ENCODE measurements around the gene CAMTA1.

Gene CAMTA1

GRCh38 chr1:6976044-6976375, 190.8 kb downstream of the CAMTA1 start (continued):
- TF ChIP-seq ZNF513 (tag by site-specific recombination; IDR thresholded peaks at IDR 0.05), result no peak
- TF ChIP-seq ZNF580 (tag by site-specific recombination; IDR thresholded peaks at IDR 0.05), result no peak
- TF ChIP-seq ZNF510 (tag by site-specific recombination; IDR thresholded peaks at IDR 0.05; ENCODE audit: insufficient replicate concordance), result no peak
- no peak for TF ChIP-seq ZNF37A (tag by site-specific recombination; IDR thresholded peaks at IDR 0.05)
- TF ChIP-seq ELK4 (IDR thresholded peaks at IDR 0.05; ENCODE audit: borderline replicate concordance, low read depth, low read length), result no peak
- no peak for TF ChIP-seq ZNF707 (tag by site-specific recombination; IDR thresholded peaks at IDR 0.05)
- no peak for TF ChIP-seq ZBTB7A (tag by site-specific recombination; IDR thresholded peaks at IDR 0.05; ENCODE audit: low read depth)
- no peak for TF ChIP-seq ZNF133 (tag by site-specific recombination; IDR thresholded peaks at IDR 0.05)
- no peak for TF ChIP-seq ZNF529 (tag by site-specific recombination; IDR thresholded peaks at IDR 0.05; ENCODE audit: insufficient replicate concordance)

- ChIA-PET POLR2A (interaction anchor here (1.1 kb wide), 1 partner anchor 10 kb away, joined by 4 read pairs; no protein-coding TSS in a partner anchor), CTCF (interaction anchor here (0.6 kb wide), 1 partner anchor 226 kb away, joined by 3 read pairs; no protein-coding TSS in a partner anchor)
- no peak for TF ChIP-seq ZNF645 (tag by site-specific recombination; IDR thresholded peaks at IDR 0.05)
- no peak for TF ChIP-seq REPIN1 (tag by site-specific recombination; IDR thresholded peaks at IDR 0.05; ENCODE audit: low read depth)
- TF ChIP-seq ZNF830 (tag by site-specific recombination; IDR thresholded peaks at IDR 0.05; ENCODE audit: low read depth), result no peak
- TF ChIP-seq ZNF555 (tag by site-specific recombination; conservative IDR thresholded peaks at IDR 0.05), result no peak
- no peak for TF ChIP-seq ZXDB (tag by site-specific recombination; IDR thresholded peaks at IDR 0.05)
- no peak for TF ChIP-seq ZNF548 (tag by site-specific recombination; IDR thresholded peaks at IDR 0.05)
- TF ChIP-seq KLF1 (tag by site-specific recombination; IDR thresholded peaks at IDR 0.05), result no peak
- TF ChIP-seq HIC1 (tag by site-specific recombination; IDR thresholded peaks at IDR 0.05), result no peak
- TF ChIP-seq ZNF23 (tag by site-specific recombination; IDR thresholded peaks at IDR 0.05; ENCODE audit: borderline replicate concordance), result no peak
- TF ChIP-seq OVOL3 (tag by site-specific recombination; IDR thresholded peaks at IDR 0.05), result no peak
- TF ChIP-seq KLF17 (tag by site-specific recombination; IDR thresholded peaks at IDR 0.05), result no peak
- TF ChIP-seq ZNF335 (tag by site-specific recombination; conservative IDR thresholded peaks at IDR 0.05), result no peak
- no peak for TF ChIP-seq ZBTB1 (tag by site-specific recombination; IDR thresholded peaks at IDR 0.05)
- TF ChIP-seq ZNF302 (tag by site-specific recombination; IDR thresholded peaks at IDR 0.05; ENCODE audit: low read depth), result no peak
- TF ChIP-seq ZNF76 (tag by site-specific recombination; IDR thresholded peaks at IDR 0.05; ENCODE audit: borderline replicate concordance, low read depth), result no peak
- TF ChIP-seq ZNF626 (tag by site-specific recombination; IDR thresholded peaks at IDR 0.05), result no peak
- no peak for TF ChIP-seq ZNF792 (tag by site-specific recombination; IDR thresholded peaks at IDR 0.05)
- TF ChIP-seq ZNF791 (tag by site-specific recombination; IDR thresholded peaks at IDR 0.05), result no peak
- no peak for TF ChIP-seq ZNF704 (tag by site-specific recombination; IDR thresholded peaks at IDR 0.05)
- Histone ChIP-seq H3K27ac (ENCODE audit: extremely low read depth, low read depth, low read length) (no peak overlapping the region), H3K4me3 (ENCODE audit: low read depth, low read length) (no peak overlapping the region), H3K9me3 (ENCODE audit: control insufficient read depth, insufficient read depth, low read depth, low read length) (no peaks in the 10 kb centered on the region), H3K36me3 (ENCODE audit: control insufficient read depth in 2 of 2, insufficient read depth in 1 of 2, low read length in 2 of 2) (no peaks in the 10 kb centered on the region), H3K4me1 (ENCODE audit: control insufficient read depth, insufficient read depth, low read length) (no peaks in the 10 kb centered on the region)
Observed at GRCh38 chr1:6979003-6979613, 193.9 kb downstream of the CAMTA1 start.

Measured in HEK293 (cell line).